ENCODE data around the gene DIS3.

DNA sequence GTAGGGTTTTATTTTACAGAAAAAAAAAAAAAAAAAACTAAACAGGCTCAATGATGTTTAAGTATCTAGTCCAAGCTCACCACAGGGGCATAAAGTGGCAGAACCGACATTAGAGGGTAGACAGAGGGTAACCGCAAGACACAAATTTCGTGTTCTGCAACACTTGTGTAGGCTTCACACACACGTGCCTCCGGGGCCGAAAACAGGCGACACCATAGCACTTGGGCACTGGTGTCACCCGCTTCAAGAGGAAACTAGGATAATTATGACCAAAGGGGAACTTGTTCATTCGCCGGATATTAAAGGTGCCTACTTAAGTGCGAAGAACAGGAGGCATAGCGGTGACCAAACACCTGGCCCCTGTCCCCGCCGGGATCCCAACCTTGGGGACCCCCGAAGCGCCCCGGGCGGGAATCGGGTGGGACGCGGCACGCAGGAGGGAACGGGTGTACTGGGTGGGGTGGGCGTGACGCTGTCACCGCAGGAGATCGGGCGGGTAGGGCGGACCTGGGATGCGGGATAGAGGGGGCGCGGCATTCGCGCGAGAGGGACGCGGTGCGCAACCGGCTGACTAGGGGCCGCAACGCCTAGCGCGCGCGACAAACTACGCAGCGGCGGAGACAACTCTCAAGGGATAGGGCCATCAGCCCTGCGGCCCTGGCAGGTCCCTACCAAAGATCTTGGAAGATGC, 54.8 kb downstream of the DIS3 start:
- TF ChIP-seq, protein P1, sequence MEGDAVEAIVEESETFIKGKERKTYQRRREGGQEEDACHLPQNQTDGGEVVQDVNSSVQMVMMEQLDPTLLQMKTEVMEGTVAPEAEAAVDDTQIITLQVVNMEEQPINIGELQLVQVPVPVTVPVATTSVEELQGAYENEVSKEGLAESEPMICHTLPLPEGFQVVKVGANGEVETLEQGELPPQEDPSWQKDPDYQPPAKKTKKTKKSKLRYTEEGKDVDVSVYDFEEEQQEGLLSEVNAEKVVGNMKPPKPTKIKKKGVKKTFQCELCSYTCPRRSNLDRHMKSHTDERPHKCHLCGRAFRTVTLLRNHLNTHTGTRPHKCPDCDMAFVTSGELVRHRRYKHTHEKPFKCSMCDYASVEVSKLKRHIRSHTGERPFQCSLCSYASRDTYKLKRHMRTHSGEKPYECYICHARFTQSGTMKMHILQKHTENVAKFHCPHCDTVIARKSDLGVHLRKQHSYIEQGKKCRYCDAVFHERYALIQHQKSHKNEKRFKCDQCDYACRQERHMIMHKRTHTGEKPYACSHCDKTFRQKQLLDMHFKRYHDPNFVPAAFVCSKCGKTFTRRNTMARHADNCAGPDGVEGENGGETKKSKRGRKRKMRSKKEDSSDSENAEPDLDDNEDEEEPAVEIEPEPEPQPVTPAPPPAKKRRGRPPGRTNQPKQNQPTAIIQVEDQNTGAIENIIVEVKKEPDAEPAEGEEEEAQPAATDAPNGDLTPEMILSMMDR (IDR thresholded peaks at IDR 0.05 in 8 of 11, conservative IDR thresholded peaks at IDR 0.05 in 3 of 11), result no peak
- no peak for TF ChIP-seq POLR2AphosphoS5 (IDR thresholded peaks at IDR 0.05)
